Heart left ventricle (tissue), 13 donors: ENCODE data around the gene F11.

Experiments used
- CTCF ChIP-seq, 12 donors: fragments of 200-600 bp; sonication (generic) in 4 of 12; IDR thresholded peaks; one replicate each; pipeline versions ENCODE4 v1.5.0 to v1.8.0; 2018 to 2022; ENCODE audit warnings: antibody characterized with exemption in 12 of 12, mild to moderate bottlenecking in 5 of 12
- POLR2A ChIP-seq, 2 donors: fragments of 450-650 bp; IDR thresholded peaks; one replicate each; pipeline ENCODE4 v1.6.1; 2017; ENCODE audit warnings: antibody characterized with exemption in 2 of 2, mild to moderate bottlenecking in 2 of 2, moderate library complexity in 2 of 2
- donor health status: ischemic (EF 13 %, LVEDD 7.1; RV severe dilation, severe dysfunction).
- donor health status: DM: no; HTN: yes; CAD: no.
- donor health status: DM: no; HTN: no; CAD: no.
- donor health status: ischemic (EF 25% LVEDD 6.9; RV normal size, moderate dysfunction).
- donor health status: ischemic (EF 25% LVEDD 5.7; RV mildly dilated, moderate dysfunction).
- donor health status: ischemic (EF 35%, LVEDD 5.7; RV mildly dilated, moderate dysfunction).
- donor health status: nonischemic (EF 11% LVEDD 7.7; RV severe dilation, severe dysfunction).
- donor health status: DM: yes; HTN: yes; CAD: no.
- donor health status: PGD.
- donor health status: ischemic (EF 29% LVEDD 5.4; RV normal size, mild dysfunction).
- donor health status: nonischemic (EF 23%, LVEDD 6.1; RV moderate dilation, normal function).

DNA sequence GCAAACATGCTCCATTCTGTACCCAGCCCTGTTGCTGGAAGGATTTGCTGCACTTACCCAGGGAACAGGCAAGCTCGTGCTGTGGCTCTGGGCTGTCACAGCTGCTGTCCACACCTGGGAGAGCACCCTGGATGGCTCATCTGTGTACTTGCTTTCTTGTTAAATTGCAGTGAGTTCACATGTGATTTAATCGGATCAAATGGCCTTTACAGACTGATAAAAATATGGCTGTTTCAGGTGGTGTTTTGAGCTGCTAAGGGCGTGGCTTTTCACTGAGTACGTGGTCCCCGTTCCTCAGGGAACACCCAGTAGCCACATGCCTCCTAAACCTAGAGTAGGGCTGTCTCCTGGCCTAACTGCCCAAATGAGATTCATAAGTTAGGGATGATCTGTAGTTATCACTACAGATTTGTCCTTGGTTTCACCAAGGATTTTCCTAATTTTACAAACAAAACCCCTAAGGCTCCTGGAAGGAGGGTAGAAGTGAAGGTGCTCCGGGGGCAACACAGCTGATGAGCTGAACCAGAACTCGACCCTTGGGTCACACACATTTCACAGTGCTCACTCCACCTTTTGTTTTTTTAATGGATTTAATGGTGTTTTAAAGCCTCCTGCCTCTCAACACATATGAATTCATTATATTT, 25.0 kb upstream of the F11 start:
- TF ChIP-seq CTCF (IDR thresholded peaks at IDR 0.05) (no peak), POLR2A (IDR thresholded peaks at IDR 0.05) (no peak)
